Natural killer cell (primary cell): Measurements from ENCODE around the gene CYB561D1. TPM values are rescaled to one million over a fixed set of nuclear protein-coding genes. Genes with fewer than 3 reads are reported as not detected.

Source experiments
- ATAC-seq, 3 donors: fragments of 150-1000 bp in 2 of 3; fragments of 200-7000 bp in 1 of 3; cut with Tn5 transposase; 1 replicate in 1 of 3; 2 replicates in 2 of 3; pipeline ENCODE4 v1.10.0; 2021; ENCODE audit warnings: mild to moderate bottlenecking in 2 of 3, moderate library complexity in 2 of 3
- DNase-seq, 2 donors: peaks; one replicate each; pipeline versions ENCODE4 v3.0.0 to v3.0.0-alpha.2; 2013 to 2021; ENCODE audit warnings: mixed read lengths in 1 of 2
- H3K27ac ChIP-seq: one replicate; pipeline ENCODE4 v1.5.1; 2013; ENCODE audit warnings: mild to moderate bottlenecking, low read length
- H3K27me3 ChIP-seq: one replicate; pipeline ENCODE4 v1.6.1; 2013; ENCODE audit warnings: low read length; ENCODE audit not compliant: control insufficient read depth, insufficient read depth
- H3K36me3 ChIP-seq: one replicate; pipeline ENCODE4 v1.6.1; 2013; ENCODE audit warnings: low read length; ENCODE audit not compliant: control insufficient read depth, insufficient read depth
- H3K4me1 ChIP-seq: one replicate; pipeline ENCODE4 v1.6.1; 2013; ENCODE audit warnings: low read length; ENCODE audit not compliant: control insufficient read depth, insufficient read depth
- H3K4me3 ChIP-seq: one replicate; pipeline ENCODE4 v1.5.1; 2013; ENCODE audit warnings: low read length
- H3K9me3 ChIP-seq: one replicate; pipeline ENCODE4 v1.6.1; 2013; ENCODE audit warnings: low read length; ENCODE audit not compliant: control insufficient read depth, insufficient read depth
- H3K27ac Mint-ChIP-seq, 2 donors: one replicate each; pipeline ENCODE4 v1.8.0; 2022; ENCODE audit warnings: mild to moderate bottlenecking in 2 of 2, mixed read lengths in 2 of 2, moderate library complexity in 1 of 2
- H3K27me3 Mint-ChIP-seq, 2 donors: one replicate each; pipeline ENCODE4 v1.8.0; 2022; ENCODE audit warnings: low read depth in 2 of 2, mixed read lengths in 2 of 2
- H3K36me3 Mint-ChIP-seq: one replicate; pipeline ENCODE4 v1.8.0; 2022; ENCODE audit warnings: mixed read lengths
- H3K4me1 Mint-ChIP-seq, 2 donors: one replicate each; pipeline ENCODE4 v1.8.0; 2022; ENCODE audit warnings: mixed read lengths in 2 of 2
- H3K4me3 Mint-ChIP-seq: one replicate; pipeline ENCODE4 v1.8.0; 2022; ENCODE audit warnings: mild to moderate bottlenecking, moderate library complexity, mixed read lengths
- H3K9me3 Mint-ChIP-seq, 2 donors: one replicate each; pipeline ENCODE4 v1.8.0; 2022; ENCODE audit warnings: mixed read lengths in 2 of 2
- WGBS: methylation state at CpG from one replicate; pipeline ENCODE4 v1.1.7; 2013; ENCODE audit warnings: missing lambda C conversion rate; ENCODE audit not compliant: insufficient coverage; 5-methylcytosine and 5-hydroxymethylcytosine counted together
- intact Hi-C: fragments of 100-400 bp; cut with micrococcal nuclease; formaldehyde crosslinking; loops from one replicate; pipeline ENCODE4 v1.14.2; 2022
- total RNA-seq, 4 donors: library from RNA; stranded (reverse); fragments of 120-200 nt in 1 of 4; gene quantifications; one replicate each; pipeline versions ENCODE4 v1.2.3 to v1.2.4, GENCODE V29; 2013 to 2022
- TF ChIP-seq, protein P1 (sequence below): fragments of 200-600 bp; IDR thresholded peaks from one replicate; pipeline ENCODE4 v1.8.0; 2022; ENCODE audit warnings: antibody characterized with exemption

The CYB561D1 gene
- total RNA-seq, 3 donors from 2014 or later (not counting 1 experiment from before 2014, with no cell fraction given) = 21.1 to 36.0 (median 34.7) TPM

DNA sequence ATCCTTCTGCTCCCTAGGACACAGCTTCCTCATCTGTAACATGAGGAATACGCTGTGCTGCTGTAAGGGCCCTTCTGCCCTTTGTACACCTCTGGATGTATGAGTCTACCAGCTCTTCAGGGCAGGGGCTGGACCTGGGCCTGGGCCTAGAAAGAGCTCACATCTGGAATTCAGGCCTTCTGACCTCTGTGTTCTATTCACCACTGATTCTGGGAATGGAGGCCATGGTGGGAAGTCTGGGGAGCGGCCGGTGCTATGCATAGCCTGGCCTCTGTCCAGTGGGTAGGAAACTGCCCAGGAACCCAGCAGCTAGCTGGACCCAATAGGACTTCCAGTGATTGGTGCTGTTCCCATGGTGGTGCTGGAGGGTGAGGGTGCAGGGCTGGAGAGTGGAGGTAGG lies 34.8 kb downstream of the CYB561D1 start:
- no peaks in the 10 kb centered on the region for H3K36me3 Mint-ChIP-seq
- intact Hi-C loops = no loop called here
- H3K27ac Mint-ChIP-seq = no peak overlapping the region
- peaks cover 7 to 16% of the 10 kb centered on the region in 2 donors for H3K4me1 Mint-ChIP-seq
- H3K27me3 Mint-ChIP-seq = peaks cover 0 to 4% of the 10 kb centered on the region in 2 donors
- Histone ChIP-seq H3K4me3 (no peak overlapping the region), H3K27me3 (no peaks in the 10 kb centered on the region), H3K4me1 (peaks cover 14% of the 10 kb centered on the region), H3K27ac (no peak overlapping the region), H3K9me3 (no peaks in the 10 kb centered on the region), H3K36me3 (no peaks in the 10 kb centered on the region)
- H3K4me3 Mint-ChIP-seq = no peak overlapping the region
- H3K9me3 Mint-ChIP-seq = no peaks in the 10 kb centered on the region
- DNase-seq = no peak
- ATAC-seq = no peak
- TF ChIP-seq, protein P1, sequence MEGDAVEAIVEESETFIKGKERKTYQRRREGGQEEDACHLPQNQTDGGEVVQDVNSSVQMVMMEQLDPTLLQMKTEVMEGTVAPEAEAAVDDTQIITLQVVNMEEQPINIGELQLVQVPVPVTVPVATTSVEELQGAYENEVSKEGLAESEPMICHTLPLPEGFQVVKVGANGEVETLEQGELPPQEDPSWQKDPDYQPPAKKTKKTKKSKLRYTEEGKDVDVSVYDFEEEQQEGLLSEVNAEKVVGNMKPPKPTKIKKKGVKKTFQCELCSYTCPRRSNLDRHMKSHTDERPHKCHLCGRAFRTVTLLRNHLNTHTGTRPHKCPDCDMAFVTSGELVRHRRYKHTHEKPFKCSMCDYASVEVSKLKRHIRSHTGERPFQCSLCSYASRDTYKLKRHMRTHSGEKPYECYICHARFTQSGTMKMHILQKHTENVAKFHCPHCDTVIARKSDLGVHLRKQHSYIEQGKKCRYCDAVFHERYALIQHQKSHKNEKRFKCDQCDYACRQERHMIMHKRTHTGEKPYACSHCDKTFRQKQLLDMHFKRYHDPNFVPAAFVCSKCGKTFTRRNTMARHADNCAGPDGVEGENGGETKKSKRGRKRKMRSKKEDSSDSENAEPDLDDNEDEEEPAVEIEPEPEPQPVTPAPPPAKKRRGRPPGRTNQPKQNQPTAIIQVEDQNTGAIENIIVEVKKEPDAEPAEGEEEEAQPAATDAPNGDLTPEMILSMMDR = no peak
- 98% methylated on average over 3 of the region's 3 CpGs for WGBS

DNA sequence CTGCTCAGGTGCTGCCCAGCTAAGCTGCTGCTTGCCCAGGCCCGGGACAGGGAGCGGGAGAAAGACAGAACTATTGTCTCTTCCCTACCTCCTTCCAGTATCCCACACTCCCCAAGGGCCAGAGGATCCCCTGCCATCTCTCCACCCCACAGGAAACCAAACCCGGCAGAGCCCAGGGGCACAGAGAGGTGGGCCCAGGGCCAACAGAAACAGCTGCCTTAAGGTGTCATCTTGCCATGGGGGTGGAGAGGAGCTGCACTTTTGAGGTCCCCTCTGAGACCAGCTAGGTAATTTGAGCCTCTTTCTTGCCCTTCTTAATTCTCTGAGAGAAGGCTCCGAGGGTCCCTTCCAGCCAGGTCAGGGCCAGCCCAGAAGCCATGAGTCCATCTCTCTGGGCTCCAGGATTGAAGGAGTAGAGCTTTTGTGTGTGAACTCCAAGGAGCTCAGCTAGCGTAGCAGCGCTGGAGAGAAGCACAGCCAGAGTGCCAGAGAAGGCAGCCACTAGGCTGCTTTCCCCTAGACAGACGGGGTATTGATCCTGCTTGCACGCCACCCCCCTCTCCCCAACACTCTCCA lies 36.1 kb downstream of the CYB561D1 start:
- WGBS = 82% methylated on average over 8 of the region's 8 CpGs
- intact Hi-C loops = loop anchor here (5.0 kb wide), 1 partner anchor 703 kb away; no protein-coding TSS in a partner anchor

DNA sequence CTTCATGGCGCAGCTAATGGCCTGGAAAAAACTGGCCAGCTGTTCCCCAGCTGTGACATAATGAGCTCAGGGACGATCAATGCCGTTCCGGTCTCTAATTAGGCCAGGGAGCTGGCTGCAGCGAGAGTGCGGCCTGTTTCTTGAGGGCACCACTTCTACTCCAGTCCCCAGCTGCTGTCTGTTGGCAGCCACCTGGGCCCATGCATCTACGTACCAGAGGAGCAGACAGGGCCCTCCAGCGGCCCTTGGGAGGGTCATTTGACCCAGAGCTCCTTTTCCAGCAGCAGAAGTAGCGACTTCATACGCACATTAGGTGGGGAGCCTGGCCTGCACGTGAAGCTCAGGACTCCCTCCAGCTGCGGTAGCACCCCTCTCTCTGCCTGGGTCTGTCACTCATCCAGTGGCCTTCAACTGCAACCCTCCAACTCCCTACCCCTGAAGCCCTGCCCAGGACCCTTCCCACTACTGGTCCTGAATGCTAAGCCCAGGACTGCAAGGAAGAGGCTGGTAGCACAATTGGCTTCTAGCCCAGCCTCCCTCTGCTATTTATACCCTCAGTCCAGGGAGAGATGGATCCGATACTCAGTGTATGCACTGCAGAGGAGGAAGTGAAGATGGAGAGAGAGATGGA lies 36.7 kb downstream of the CYB561D1 start:
- Mint-ChIP-seq H3K27me3 (peaks cover 0 to 4% of the 10 kb centered on the region in 2 donors), H3K9me3 (no peaks in the 10 kb centered on the region), H3K4me1 (peaks cover 7 to 16% of the 10 kb centered on the region in 2 donors), H3K4me3 (no peak overlapping the region), H3K27ac (no peak overlapping the region), H3K36me3 (no peaks in the 10 kb centered on the region)
- intact Hi-C loops = loop anchor here (5.0 kb wide), 1 partner anchor 703 kb away; no protein-coding TSS in a partner anchor
- no peak for ATAC-seq
- Histone ChIP-seq H3K27ac (no peak overlapping the region), H3K4me1 (peaks cover 14% of the 10 kb centered on the region), H3K9me3 (no peaks in the 10 kb centered on the region), H3K27me3 (no peaks in the 10 kb centered on the region), H3K4me3 (no peak overlapping the region), H3K36me3 (no peaks in the 10 kb centered on the region)
- no peak for DNase-seq
- TF ChIP-seq, protein P1 = no peak
- WGBS = 92% methylated on average over 13 of the region's 13 CpGs

More for the DNA sequence above, 36.1 kb downstream of the CYB561D1 start:
- TF ChIP-seq, protein P1 = no peak
- ATAC-seq = no peak
- Histone ChIP-seq H3K4me1 (peaks cover 14% of the 10 kb centered on the region), H3K36me3 (no peaks in the 10 kb centered on the region), H3K4me3 (no peak overlapping the region), H3K9me3 (no peaks in the 10 kb centered on the region), H3K27me3 (no peaks in the 10 kb centered on the region), H3K27ac (no peak overlapping the region)
- H3K4me3 Mint-ChIP-seq = no peak overlapping the region
- DNase-seq = no peak
- H3K9me3 Mint-ChIP-seq = no peaks in the 10 kb centered on the region
- no peak overlapping the region for H3K27ac Mint-ChIP-seq
- H3K4me1 Mint-ChIP-seq = peaks cover 7 to 16% of the 10 kb centered on the region in 2 donors
- no peaks in the 10 kb centered on the region for H3K36me3 Mint-ChIP-seq
- peaks cover 0 to 4% of the 10 kb centered on the region in 2 donors for H3K27me3 Mint-ChIP-seq
